Adrenal gland (tissue), 5 donors: ENCODE measurements around the gene BCAS4.

Experiments used
- CTCF ChIP-seq, 6 experiments: fragments of 450-650 bp in 4 of 6; fragments of 200-600 bp in 2 of 6; sonication (generic) in 1 of 6; IDR thresholded peaks; 1 replicate in 5 of 6; 2 replicates in 1 of 6; pipeline versions ENCODE4 v1.5.1 to v1.8.0; 2016 to 2021; ENCODE audit warnings: antibody characterized with exemption in 6 of 6, mild to moderate bottlenecking in 2 of 6, moderate library complexity in 1 of 6
- POLR2A ChIP-seq, 2 donors: fragments of 450-650 bp; IDR thresholded peaks; one replicate each; pipeline ENCODE4 v1.6.1; 2017; ENCODE audit warnings: antibody characterized with exemption in 2 of 2, mild to moderate bottlenecking in 2 of 2, moderate library complexity in 1 of 2
- donor health status: DM: no; HTN: no; CAD: no.

GRCh38 chr20:50777373-50777772, 17.5 kb upstream of the BCAS4 start:
- TF ChIP-seq POLR2A (IDR thresholded peaks at IDR 0.05) = no peak
- TF ChIP-seq CTCF (IDR thresholded peaks at IDR 0.05) = no peak
